A673 (cell line): Measurements from ENCODE around the gene USP35. TPM values are rescaled to one million over a fixed set of nuclear protein-coding genes. Genes with fewer than 3 reads are reported as not detected.

Experiments
- BruUV-seq: library from RNA; stranded (reverse); fragments of 400-500 nt; replicated peaks from 2 replicates; lab custom pipeline; 2021; lab: Mats Ljungman, UMichigan
- CTCF ChIA-PET: fragments of 300-600 bp; sonication (Branson Sonifier 250); formaldehyde crosslinking; loops from one replicate; lab custom pipeline; 2022; ENCODE audit warnings: antibody characterized with exemption; lab: Charles Lee
- POLR2A ChIA-PET: fragments of 300-600 bp; sonication (Branson Sonifier 250); formaldehyde crosslinking; loops from one replicate; lab custom pipeline; 2022; ENCODE audit warnings: antibody characterized with exemption; ENCODE audit not compliant: low non-redundant PET; lab: Charles Lee
- DNase-seq: peaks from one replicate; pipeline ENCODE4 v3.0.0-alpha.2; 2015; ENCODE audit warnings: low spot score
- H3K27ac ChIP-seq: fragments of 200-600 bp; sonication (generic); 2 replicates; pipeline ENCODE4 v1.5.1; 2016; ENCODE audit warnings: mixed run types, low read depth, mild to moderate bottlenecking, mixed read lengths, antibody characterized with exemption, low read length; ENCODE audit not compliant: poor library complexity, severe bottlenecking
- H3K27me3 ChIP-seq: fragments of 200-600 bp; sonication (generic); replicated peaks from 2 replicates; pipeline ENCODE4 v1.6.1; 2017; ENCODE audit warnings: mixed run types, low read depth, mild to moderate bottlenecking, mixed read lengths, antibody characterized with exemption, low read length; ENCODE audit not compliant: insufficient read depth, poor library complexity
- H3K36me3 ChIP-seq: fragments of 200-600 bp; sonication (generic); 2 replicates; pipeline ENCODE4 v1.6.1; 2016; ENCODE audit warnings: mixed run types, mild to moderate bottlenecking, mixed read lengths, antibody characterized with exemption, low read length; ENCODE audit not compliant: insufficient read depth, poor library complexity, severe bottlenecking
- H3K4me1 ChIP-seq: fragments of 200-600 bp; sonication (generic); 2 replicates; pipeline ENCODE4 v1.6.1; 2017; ENCODE audit warnings: mixed run types, mild to moderate bottlenecking, mixed read lengths, antibody characterized with exemption, low read length; ENCODE audit not compliant: insufficient read depth, poor library complexity, severe bottlenecking
- H3K4me3 ChIP-seq: fragments of 200-600 bp; sonication (generic); 2 replicates; pipeline ENCODE4 v1.5.1; 2016; ENCODE audit warnings: low read depth, mixed run types, mild to moderate bottlenecking, mixed read lengths, low read length; ENCODE audit not compliant: poor library complexity, severe bottlenecking
- H3K9me3 ChIP-seq: fragments of 200-600 bp; sonication (generic); 2 replicates; pipeline ENCODE4 v1.6.1; 2016; ENCODE audit warnings: mixed run types, low read depth, mild to moderate bottlenecking, mixed read lengths, antibody characterized with exemption, low read length; ENCODE audit not compliant: poor library complexity, severe bottlenecking
- EZH2 ChIP-seq: fragments of 200-600 bp; sonication (generic); IDR thresholded peaks from 2 replicates; pipeline ENCODE4 v1.6.1; 2017; ENCODE audit warnings: borderline replicate concordance, low read depth, mild to moderate bottlenecking, mixed read lengths, antibody characterized with exemption, low read length; ENCODE audit not compliant: poor library complexity, severe bottlenecking
- intact Hi-C: fragments of 100-400 bp; cut with micrococcal nuclease; formaldehyde crosslinking; loops from one replicate; pipeline ENCODE4 v1.10.0; 2022; ENCODE audit not compliant: unreplicated experiment
- total RNA-seq: library from RNA; stranded (reverse); gene quantifications from 2 replicates; pipeline ENCODE4 v1.2.3, GENCODE V29; 2021
- TF ChIP-seq, protein P1 (sequence below): fragments of 300-800, 200-600 bp; sonication (generic); conservative IDR thresholded peaks from 2 replicates; pipeline ENCODE4 v1.5.1; 2017; ENCODE audit warnings: low read depth, mild to moderate bottlenecking, antibody characterized with exemption, low read length, moderate library complexity, mixed read lengths

USP35 gene
- total RNA-seq, 1 experiment from 2014 or later: 4.8 TPM

DNA sequence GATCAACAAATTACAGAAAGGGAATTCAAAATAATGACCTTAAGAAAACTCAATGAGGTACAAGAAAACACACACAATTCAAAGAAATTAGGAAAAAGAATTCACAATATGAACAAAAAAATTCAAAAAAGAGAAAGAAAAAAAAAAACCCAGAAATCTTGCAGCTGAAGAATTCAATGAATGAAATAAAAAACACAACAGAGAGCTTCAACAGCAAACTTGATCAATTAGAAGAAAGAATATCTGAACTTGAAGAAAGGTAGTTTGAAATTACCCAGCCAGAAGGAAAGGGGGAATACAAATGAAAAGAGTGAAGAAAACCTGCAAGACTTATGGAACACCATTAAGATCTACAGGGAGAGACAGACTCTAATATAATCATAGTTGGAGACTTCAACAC lies 52.8 kb downstream of the USP35 start:
- ChIA-PET CTCF (no interaction called here), POLR2A (no interaction called here)
- BruUV-seq: no TSS peak
- TF ChIP-seq, protein P1, sequence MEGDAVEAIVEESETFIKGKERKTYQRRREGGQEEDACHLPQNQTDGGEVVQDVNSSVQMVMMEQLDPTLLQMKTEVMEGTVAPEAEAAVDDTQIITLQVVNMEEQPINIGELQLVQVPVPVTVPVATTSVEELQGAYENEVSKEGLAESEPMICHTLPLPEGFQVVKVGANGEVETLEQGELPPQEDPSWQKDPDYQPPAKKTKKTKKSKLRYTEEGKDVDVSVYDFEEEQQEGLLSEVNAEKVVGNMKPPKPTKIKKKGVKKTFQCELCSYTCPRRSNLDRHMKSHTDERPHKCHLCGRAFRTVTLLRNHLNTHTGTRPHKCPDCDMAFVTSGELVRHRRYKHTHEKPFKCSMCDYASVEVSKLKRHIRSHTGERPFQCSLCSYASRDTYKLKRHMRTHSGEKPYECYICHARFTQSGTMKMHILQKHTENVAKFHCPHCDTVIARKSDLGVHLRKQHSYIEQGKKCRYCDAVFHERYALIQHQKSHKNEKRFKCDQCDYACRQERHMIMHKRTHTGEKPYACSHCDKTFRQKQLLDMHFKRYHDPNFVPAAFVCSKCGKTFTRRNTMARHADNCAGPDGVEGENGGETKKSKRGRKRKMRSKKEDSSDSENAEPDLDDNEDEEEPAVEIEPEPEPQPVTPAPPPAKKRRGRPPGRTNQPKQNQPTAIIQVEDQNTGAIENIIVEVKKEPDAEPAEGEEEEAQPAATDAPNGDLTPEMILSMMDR: no peak
- intact Hi-C loops: no loop called here
- Histone ChIP-seq H3K36me3 (no peaks in the 10 kb centered on the region), H3K4me3 (no peak overlapping the region), H3K9me3 (no peaks in the 10 kb centered on the region), H3K27me3 (no peaks in the 10 kb centered on the region), H3K4me1 (peaks cover 20% of the 10 kb centered on the region), H3K27ac (no peak overlapping the region)
- no peak for DNase-seq

DNA sequence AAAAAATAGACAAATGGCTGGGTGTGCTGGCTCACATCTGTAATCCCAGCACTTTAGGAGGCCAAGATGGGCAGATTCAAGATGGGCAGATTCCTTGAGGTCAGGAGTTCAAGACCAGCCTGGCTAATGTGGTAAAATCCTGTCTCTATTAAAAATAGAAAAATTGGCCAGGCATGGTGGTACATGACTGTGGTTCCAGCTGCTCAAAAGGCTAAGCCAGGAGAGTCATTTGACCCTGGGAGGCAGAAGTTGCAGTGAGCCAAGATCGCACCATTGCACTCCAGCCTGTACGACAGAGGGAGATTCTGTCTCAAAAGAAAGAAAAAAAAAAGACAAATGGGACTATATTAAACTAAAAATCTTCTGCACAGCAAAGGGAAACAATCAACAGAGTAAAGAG lies 55.4 kb downstream of the USP35 start:
- no peaks in the 10 kb centered on the region for H3K36me3 ChIP-seq
- no peak overlapping the region for H3K4me3 ChIP-seq
- TF ChIP-seq, protein P1: no peak
- TF ChIP-seq EZH2: no peak
- intact Hi-C loops: no loop called here
- H3K9me3 ChIP-seq: no peaks in the 10 kb centered on the region
- H3K27me3 ChIP-seq: no peaks in the 10 kb centered on the region
- BruUV-seq: no TSS peak
- ChIA-PET POLR2A (interaction anchor here (0.6 kb wide), 1 partner anchor 277 kb away, joined by 5 read pairs; no protein-coding TSS in a partner anchor), CTCF (no interaction called here)
- no peak for DNase-seq
- H3K4me1 ChIP-seq: peaks cover 10% of the 10 kb centered on the region
- H3K27ac ChIP-seq: no peak overlapping the region

DNA sequence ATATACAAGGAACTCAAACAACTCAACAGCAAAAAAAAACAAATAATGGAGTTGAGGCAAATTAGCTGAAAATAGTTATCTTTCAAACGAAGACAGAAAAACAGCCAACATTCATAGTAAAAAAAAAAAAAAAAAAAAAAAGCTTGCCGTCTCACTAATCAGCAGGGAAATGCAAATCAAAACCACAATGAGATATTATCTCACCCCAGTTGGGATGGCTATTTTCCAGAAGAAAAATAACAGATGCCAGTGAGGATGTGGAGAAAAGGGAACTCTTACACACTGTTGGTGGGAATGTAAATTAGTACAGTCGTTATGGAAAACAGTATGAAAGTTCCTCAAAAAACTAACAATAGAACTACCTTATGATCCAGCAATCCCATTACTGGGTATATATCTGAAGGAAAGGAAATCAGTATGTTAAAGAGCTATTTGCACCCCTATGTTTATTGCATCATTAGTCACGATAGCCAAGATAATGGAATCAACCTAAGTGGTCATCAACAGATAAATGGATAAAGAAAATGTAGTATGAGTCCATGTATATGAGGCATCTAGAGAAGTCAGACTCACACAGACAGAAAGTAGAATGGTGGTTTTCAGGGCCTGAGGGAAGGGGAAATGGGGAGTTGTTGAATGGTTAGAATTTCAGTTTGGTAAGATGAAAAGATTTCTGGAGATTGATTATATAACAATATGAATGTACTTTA lies 56.0 kb downstream of the USP35 start:
- ChIA-PET POLR2A (interaction anchor here (0.6 kb wide), 1 partner anchor 278 kb away, joined by 5 read pairs; no protein-coding TSS in a partner anchor), CTCF (interaction anchor here (0.6 kb wide), 1 partner anchor 72 kb away, joined by 6 read pairs; no protein-coding TSS in a partner anchor)
- Histone ChIP-seq H3K9me3 (no peaks in the 10 kb centered on the region), H3K36me3 (no peaks in the 10 kb centered on the region), H3K27ac (no peak overlapping the region), H3K27me3 (no peaks in the 10 kb centered on the region), H3K4me3 (no peak overlapping the region), H3K4me1 (peaks cover 10% of the 10 kb centered on the region)
- peak; percentile 70 for DNase-seq
- intact Hi-C loops: no loop called here
- no peak for TF ChIP-seq EZH2
- TF ChIP-seq, protein P1: no peak
- BruUV-seq: no TSS peak
